MM.1S (cell line): ENCODE measurements around the gene PRKG2.
A peak's percentile ranks its signal among the peaks of the same experiment; 100 is the strongest.

Experiments
- DNase-seq: peaks from one replicate; pipeline ENCODE4 v3.0.0-alpha.2; 2015
- H2AFZ ChIP-seq: fragments of 300-600 bp; sonication (generic); 2 replicates; pipeline ENCODE4 v1.6.0; 2016; ENCODE audit warnings: antibody characterized with exemption, low read length
- H3F3A ChIP-seq: fragments of 300-600 bp; sonication (generic); 2 replicates; pipeline ENCODE4 v1.6.1; 2016; ENCODE audit warnings: mild to moderate bottlenecking, antibody characterized with exemption, low read length, moderate library complexity, mixed read lengths; ENCODE audit not compliant: insufficient read depth
- H3K27ac ChIP-seq: fragments of 300-600 bp; sonication (generic); 2 replicates; pipeline ENCODE4 v1.5.1; 2016; ENCODE audit warnings: mild to moderate bottlenecking, low read length
- H3K27me3 ChIP-seq: fragments of 300-600 bp; sonication (generic); replicated peaks from 2 replicates; pipeline ENCODE4 v1.6.0; 2016; ENCODE audit warnings: low read length; ENCODE audit not compliant: insufficient read depth
- H3K36me3 ChIP-seq: fragments of 300-600 bp; sonication (generic); replicated peaks from 2 replicates; pipeline ENCODE4 v1.6.1; 2016; ENCODE audit warnings: mild to moderate bottlenecking, low read length, mixed read lengths; ENCODE audit not compliant: insufficient read depth
- H3K4me1 ChIP-seq: fragments of 300-600 bp; sonication (generic); 2 replicates; pipeline ENCODE4 v1.6.1; 2016; ENCODE audit warnings: low read length, mixed read lengths
- H3K4me2 ChIP-seq: fragments of 300-600 bp; sonication (generic); 2 replicates; pipeline ENCODE4 v1.6.0; 2016; ENCODE audit warnings: low read depth, low read length
- H3K4me3 ChIP-seq: fragments of 300-600 bp; sonication (generic); 2 replicates; pipeline ENCODE4 v1.5.1; 2016; ENCODE audit warnings: low read length, mixed read lengths
- H3K79me2 ChIP-seq: fragments of 300-600 bp; sonication (generic); 2 replicates; pipeline ENCODE4 v1.6.1; 2016; ENCODE audit warnings: mixed run types, low read length, mixed read lengths
- H3K9ac ChIP-seq: fragments of 300-600 bp; sonication (generic); 2 replicates; pipeline ENCODE4 v1.6.1; 2016; ENCODE audit warnings: low read length, mixed read lengths
- H3K9me2 ChIP-seq: fragments of 300-600 bp; sonication (generic); replicated peaks from 2 replicates; pipeline ENCODE4 v1.6.1; 2016; ENCODE audit warnings: mild to moderate bottlenecking, low read length, mixed read lengths; ENCODE audit not compliant: insufficient read depth
- H3K9me3 ChIP-seq: fragments of 300-600 bp; sonication (generic); replicated peaks from 2 replicates; pipeline ENCODE4 v1.6.1; 2016; ENCODE audit warnings: mild to moderate bottlenecking, low read length, mixed read lengths; ENCODE audit not compliant: insufficient read depth
- H4K20me1 ChIP-seq: fragments of 300-600 bp; sonication (generic); 2 replicates; pipeline ENCODE4 v1.6.1; 2016; ENCODE audit warnings: mild to moderate bottlenecking, low read length, moderate library complexity, mixed read lengths; ENCODE audit not compliant: insufficient read depth
- CTCF ChIP-seq: fragments of 300-600 bp; sonication (generic); IDR thresholded peaks from 2 replicates; pipeline ENCODE4 v1.5.1; 2016; ENCODE audit warnings: antibody characterized with exemption, low read length, mixed read lengths
- EZH2 ChIP-seq: fragments of 300-600 bp; sonication (generic); optimal IDR thresholded peaks from 2 replicates; pipeline ENCODE3; 2017; ENCODE audit warnings: low read depth, mild to moderate bottlenecking, antibody characterized with exemption, low read length, mixed read lengths
- EZH2phosphoT487 ChIP-seq: fragments of 300-600 bp; sonication (generic); IDR thresholded peaks from 2 replicates; pipeline ENCODE4 v1.6.1; 2018; ENCODE audit warnings: antibody characterized with exemption, low read length

PRKG2 gene

DNA sequence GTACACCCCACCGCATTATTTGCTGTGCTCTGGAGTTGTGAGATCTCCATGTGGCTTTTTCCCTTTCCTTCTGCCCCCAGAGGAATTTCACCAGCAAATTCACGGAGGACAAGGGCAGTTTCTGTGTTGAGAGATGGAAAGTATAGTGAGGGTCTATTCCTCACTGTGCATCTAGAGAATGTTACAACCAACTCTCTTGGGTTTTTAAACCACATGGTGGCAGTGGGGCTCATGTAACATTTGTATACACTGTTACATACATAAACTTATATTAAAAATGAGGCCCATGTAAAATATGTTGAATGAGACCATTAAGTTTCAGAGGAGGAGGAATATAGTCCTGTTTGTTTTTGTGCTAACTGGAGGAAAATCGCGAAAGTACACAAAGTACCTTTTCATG, 909 bp upstream of the PRKG2 start:
- DNase-seq, result no peak
- Histone ChIP-seq H3K27ac (no peak overlapping the region), H3K9me3 (no peaks in the 10 kb centered on the region), H3K4me2 (no peak overlapping the region), H3K4me1 (no peaks in the 10 kb centered on the region), H3K4me3 (no peak overlapping the region), H3K9ac (no peak overlapping the region), H2AFZ (no peak overlapping the region), H4K20me1 (no peaks in the 10 kb centered on the region), H3F3A (no peaks in the 10 kb centered on the region), H3K27me3 (no peaks in the 10 kb centered on the region), H3K9me2 (no peaks in the 10 kb centered on the region), H3K36me3 (no peaks in the 10 kb centered on the region), H3K79me2 (no peaks in the 10 kb centered on the region)
- TF ChIP-seq CTCF, result no peak
- no peak for TF ChIP-seq EZH2phosphoT487
- TF ChIP-seq EZH2, result no peak

GRCh38 chr4:81214144-81214880, 710 bp downstream of the PRKG2 start:
- H3K27me3 ChIP-seq, result no peaks in the 10 kb centered on the region
- no peaks in the 10 kb centered on the region for H3K79me2 ChIP-seq
- DNase-seq, result no peak
- no peak overlapping the region for H3K4me3 ChIP-seq
- H3K36me3 ChIP-seq, result no peaks in the 10 kb centered on the region
- no peak overlapping the region for H2AFZ ChIP-seq
- H4K20me1 ChIP-seq, result no peaks in the 10 kb centered on the region
- no peak for TF ChIP-seq EZH2phosphoT487
- no peak for TF ChIP-seq EZH2
- TF ChIP-seq CTCF, result no peak
- H3K4me2 ChIP-seq, result 0 out of 2 replicates have a peak overlapping the region, but pooled peaks have one; percentile 3
- no peaks in the 10 kb centered on the region for H3K9me2 ChIP-seq
- H3F3A ChIP-seq, result no peaks in the 10 kb centered on the region
- H3K4me1 ChIP-seq, result no peaks in the 10 kb centered on the region
- H3K9ac ChIP-seq, result no peak overlapping the region
- no peaks in the 10 kb centered on the region for H3K9me3 ChIP-seq
- no peak overlapping the region for H3K27ac ChIP-seq

GRCh38 chr4:81213671-81214070, 1.4 kb downstream of the PRKG2 start:
- no peak overlapping the region for H3K27ac ChIP-seq
- H3K4me3 ChIP-seq, result no peak overlapping the region
- H3K27me3 ChIP-seq, result no peaks in the 10 kb centered on the region
- no peak overlapping the region for H3K4me2 ChIP-seq
- H2AFZ ChIP-seq, result no peak overlapping the region
- H3K79me2 ChIP-seq, result no peaks in the 10 kb centered on the region
- no peaks in the 10 kb centered on the region for H3K4me1 ChIP-seq
- H3K9ac ChIP-seq, result no peak overlapping the region
- TF ChIP-seq EZH2phosphoT487, result no peak
- H3K9me2 ChIP-seq, result no peaks in the 10 kb centered on the region
- no peak for DNase-seq
- H4K20me1 ChIP-seq, result no peaks in the 10 kb centered on the region
- no peaks in the 10 kb centered on the region for H3K9me3 ChIP-seq
- no peaks in the 10 kb centered on the region for H3F3A ChIP-seq
- no peaks in the 10 kb centered on the region for H3K36me3 ChIP-seq

- Histone ChIP-seq H3K27me3 (no peaks in the 10 kb centered on the region), H3F3A (no peaks in the 10 kb centered on the region), H3K9me2 (no peaks in the 10 kb centered on the region), H3K4me1 (no peaks in the 10 kb centered on the region), H4K20me1 (no peaks in the 10 kb centered on the region), H3K9me3 (no peaks in the 10 kb centered on the region), H3K36me3 (no peaks in the 10 kb centered on the region), H3K9ac (no peak overlapping the region), H3K4me3 (no peak overlapping the region), H3K27ac (no peak overlapping the region), H3K4me2 (no peak overlapping the region), H3K79me2 (no peaks in the 10 kb centered on the region), H2AFZ (no peak overlapping the region)
- TF ChIP-seq EZH2phosphoT487 (no peak), CTCF (no peak), EZH2 (no peak)
- DNase-seq, result no peak
Observed at GRCh38 chr4:81211956-81212355, 3.1 kb downstream of the PRKG2 start.
